Breast epithelium (tissue), 4 donors: ENCODE data around the gene L3MBTL3. TPM values are rescaled to one million over a fixed set of nuclear protein-coding genes. Genes with fewer than 3 reads are reported as not detected.

ENCODE experiments used
- DNase-seq, 2 donors: peaks; one replicate each; pipeline ENCODE4 v3.0.0-alpha.2; 2019; ENCODE audit warnings: low spot score in 2 of 2
- H3K27ac ChIP-seq, 2 donors: fragments of 200-600 bp; sonication (generic) in 1 of 2; one replicate each; pipeline ENCODE4 v1.5.1; 2016 to 2019; ENCODE audit warnings: mild to moderate bottlenecking in 1 of 2
- H3K27me3 ChIP-seq, 2 donors: fragments of 200-600 bp; sonication (generic) in 1 of 2; one replicate each; pipeline versions ENCODE4 v1.5.1 to v1.6.0; 2017 to 2019; ENCODE audit warnings: control low read depth in 1 of 2, mild to moderate bottlenecking in 1 of 2
- H3K36me3 ChIP-seq: fragments of 200-600 bp; one replicate; pipeline ENCODE4 v1.5.1; 2019
- H3K4me1 ChIP-seq, 2 donors: fragments of 200-600 bp; sonication (generic); one replicate each; pipeline ENCODE4 v1.5.1; 2016 to 2019; ENCODE audit warnings: control low read depth in 1 of 2
- H3K4me3 ChIP-seq, 3 donors: fragments of 200-600 bp; sonication (generic); 1 replicate in 2 of 3; 2 replicates in 1 of 3; pipeline ENCODE4 v1.5.1; 2016 to 2019; ENCODE audit warnings: mild to moderate bottlenecking in 3 of 3, moderate library complexity in 2 of 3
- H3K9me3 ChIP-seq, 2 donors: fragments of 200-600 bp; sonication (generic) in 1 of 2; one replicate each; pipeline ENCODE4 v1.5.1; 2016 to 2019; ENCODE audit warnings: control low read depth in 1 of 2
- POLR2A ChIP-seq: fragments of 450-650 bp; IDR thresholded peaks from one replicate; pipeline ENCODE4 v1.6.1; 2016; ENCODE audit warnings: antibody characterized with exemption, mild to moderate bottlenecking, moderate library complexity
- POLR2AphosphoS5 ChIP-seq, 3 donors: sonication (generic); formaldehyde crosslinking; IDR thresholded peaks; one replicate each; pipeline ENCODE4 v1.6.1; 2017; ENCODE audit warnings: antibody characterized with exemption in 3 of 3
- intact Hi-C: fragments of 100-400 bp; cut with DNase I; formaldehyde crosslinking; loops from one replicate; pipeline ENCODE4 v1.15.1; 2023; ENCODE audit warnings: low total_unique reads
- total RNA-seq, 3 donors: library from RNA; depleted of rRNA; stranded (reverse); fragments of >200 nt; gene quantifications; one replicate each; pipeline ENCODE4 v1.1.0, GENCODE V29; 2016
- TF ChIP-seq, protein P1 (sequence below), 3 donors: fragments of 450-650 bp; IDR thresholded peaks; one replicate each; pipeline ENCODE4 v1.5.1; 2016 to 2017; ENCODE audit warnings: antibody characterized with exemption in 3 of 3, mild to moderate bottlenecking in 3 of 3, moderate library complexity in 3 of 3

L3MBTL3 gene
- total RNA-seq, 3 donors from 2014 or later = 7.4 to 16.7 (median 9.7) TPM

DNA sequence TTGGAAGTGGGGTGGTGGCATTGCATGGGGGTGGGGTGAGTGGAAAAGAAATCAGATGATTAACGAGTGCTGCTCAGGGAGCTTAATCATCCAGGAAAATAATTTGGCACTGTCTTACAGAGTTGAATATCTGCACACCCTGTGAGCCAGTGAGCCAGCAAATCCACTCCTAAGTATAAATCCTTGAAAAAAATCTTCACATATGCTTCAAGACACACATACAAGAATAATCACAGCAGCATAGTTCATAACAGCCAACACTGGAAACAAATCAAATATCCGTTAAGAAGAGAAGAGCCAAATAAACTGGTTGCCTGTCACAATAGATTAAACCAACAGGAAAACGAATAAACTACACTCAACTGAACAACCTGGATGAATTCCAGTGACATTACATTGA, 141.6 kb downstream of the L3MBTL3 start:
- Histone ChIP-seq H3K4me3 (no peak overlapping the region), H3K9me3 (no peaks in the 10 kb centered on the region), H3K36me3 (no peaks in the 10 kb centered on the region), H3K4me1 (no peaks in the 10 kb centered on the region), H3K27ac (no peak overlapping the region), H3K27me3 (no peaks in the 10 kb centered on the region)
- intact Hi-C loops = no loop called here
- no peak for DNase-seq
- TF ChIP-seq POLR2A (no peak), POLR2AphosphoS5 (IDR thresholded peaks at IDR 0.05) (no peak)
- TF ChIP-seq, protein P1, sequence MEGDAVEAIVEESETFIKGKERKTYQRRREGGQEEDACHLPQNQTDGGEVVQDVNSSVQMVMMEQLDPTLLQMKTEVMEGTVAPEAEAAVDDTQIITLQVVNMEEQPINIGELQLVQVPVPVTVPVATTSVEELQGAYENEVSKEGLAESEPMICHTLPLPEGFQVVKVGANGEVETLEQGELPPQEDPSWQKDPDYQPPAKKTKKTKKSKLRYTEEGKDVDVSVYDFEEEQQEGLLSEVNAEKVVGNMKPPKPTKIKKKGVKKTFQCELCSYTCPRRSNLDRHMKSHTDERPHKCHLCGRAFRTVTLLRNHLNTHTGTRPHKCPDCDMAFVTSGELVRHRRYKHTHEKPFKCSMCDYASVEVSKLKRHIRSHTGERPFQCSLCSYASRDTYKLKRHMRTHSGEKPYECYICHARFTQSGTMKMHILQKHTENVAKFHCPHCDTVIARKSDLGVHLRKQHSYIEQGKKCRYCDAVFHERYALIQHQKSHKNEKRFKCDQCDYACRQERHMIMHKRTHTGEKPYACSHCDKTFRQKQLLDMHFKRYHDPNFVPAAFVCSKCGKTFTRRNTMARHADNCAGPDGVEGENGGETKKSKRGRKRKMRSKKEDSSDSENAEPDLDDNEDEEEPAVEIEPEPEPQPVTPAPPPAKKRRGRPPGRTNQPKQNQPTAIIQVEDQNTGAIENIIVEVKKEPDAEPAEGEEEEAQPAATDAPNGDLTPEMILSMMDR (IDR thresholded peaks at IDR 0.05) = no peak

DNA sequence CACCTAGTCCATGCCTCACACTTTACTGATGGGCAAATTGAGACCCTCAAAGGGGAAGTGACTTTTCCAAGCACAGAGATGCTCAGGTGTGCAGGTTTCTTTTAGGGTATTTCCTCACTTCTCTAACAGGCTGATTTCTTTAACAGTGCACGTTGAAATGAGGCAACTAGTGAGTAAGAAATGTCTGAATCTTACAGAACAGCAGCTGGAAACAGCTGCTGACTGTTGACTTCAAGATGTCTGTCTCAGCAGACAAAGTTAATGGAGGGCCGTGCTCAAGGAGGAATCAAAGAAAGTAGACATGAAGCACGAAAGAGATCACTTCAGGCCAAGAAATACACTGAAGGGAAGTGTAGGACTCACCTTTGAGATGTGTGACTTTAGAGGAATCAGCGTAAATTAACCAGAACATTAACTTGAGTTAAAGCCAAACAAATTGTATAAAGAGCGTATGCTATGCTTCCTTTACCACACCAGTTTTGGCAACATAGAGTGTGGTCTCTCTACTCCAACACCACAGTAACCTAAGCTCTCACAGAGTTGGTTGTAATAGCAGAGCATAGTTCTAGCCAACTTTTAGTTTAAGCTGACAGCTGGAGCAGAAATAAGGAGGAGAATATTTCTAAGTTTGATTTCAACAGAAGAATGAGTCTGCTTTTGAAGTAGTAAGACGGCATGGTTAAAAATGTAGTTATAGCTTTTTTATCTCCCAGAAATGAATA, 143.5 kb downstream of the L3MBTL3 start:
- intact Hi-C loops = no loop called here
- no peaks in the 10 kb centered on the region for H3K27me3 ChIP-seq
- no peaks in the 10 kb centered on the region for H3K4me1 ChIP-seq
- H3K9me3 ChIP-seq = no peaks in the 10 kb centered on the region
- no peak for DNase-seq
- TF ChIP-seq POLR2A = no peak
- TF ChIP-seq, protein P1 (IDR thresholded peaks at IDR 0.05) = no peak
- no peak for TF ChIP-seq POLR2AphosphoS5 (IDR thresholded peaks at IDR 0.05)
- no peak overlapping the region for H3K4me3 ChIP-seq
- no peaks in the 10 kb centered on the region for H3K36me3 ChIP-seq
- no peak overlapping the region for H3K27ac ChIP-seq

GRCh38 chr6:130162421-130162820, 144.0 kb downstream of the L3MBTL3 start:
- H3K36me3 ChIP-seq = no peaks in the 10 kb centered on the region
- no peaks in the 10 kb centered on the region for H3K9me3 ChIP-seq
- H3K27me3 ChIP-seq = no peaks in the 10 kb centered on the region
- no peak for DNase-seq
- no peak overlapping the region for H3K4me3 ChIP-seq
- TF ChIP-seq POLR2A = no peak
- TF ChIP-seq, protein P1 (IDR thresholded peaks at IDR 0.05) = no peak
- TF ChIP-seq POLR2AphosphoS5 (IDR thresholded peaks at IDR 0.05) = no peak
- intact Hi-C loops = no loop called here
- H3K4me1 ChIP-seq = no peaks in the 10 kb centered on the region
- no peak overlapping the region for H3K27ac ChIP-seq

GRCh38 chr6:130163266-130163665, 144.9 kb downstream of the L3MBTL3 start:
- TF ChIP-seq POLR2A (no peak), POLR2AphosphoS5 (IDR thresholded peaks at IDR 0.05) (no peak)
- TF ChIP-seq, protein P1 (IDR thresholded peaks at IDR 0.05) = no peak
- intact Hi-C loops = no loop called here
- Histone ChIP-seq H3K36me3 (no peaks in the 10 kb centered on the region), H3K27ac (no peak overlapping the region), H3K27me3 (no peaks in the 10 kb centered on the region), H3K9me3 (no peaks in the 10 kb centered on the region), H3K4me1 (no peaks in the 10 kb centered on the region), H3K4me3 (no peak overlapping the region)
- DNase-seq = no peak

- no peak for DNase-seq
- H3K9me3 ChIP-seq = no peaks in the 10 kb centered on the region
- H3K36me3 ChIP-seq = no peaks in the 10 kb centered on the region
- H3K4me3 ChIP-seq = no peak overlapping the region
- TF ChIP-seq POLR2AphosphoS5 (IDR thresholded peaks at IDR 0.05) (no peak), POLR2A (no peak)
- TF ChIP-seq, protein P1 (IDR thresholded peaks at IDR 0.05) = no peak
- intact Hi-C loops = no loop called here
- H3K4me1 ChIP-seq = no peaks in the 10 kb centered on the region
- no peak overlapping the region for H3K27ac ChIP-seq
- H3K27me3 ChIP-seq = no peaks in the 10 kb centered on the region
Observed at GRCh38 chr6:130164251-130164650, 145.9 kb downstream of the L3MBTL3 start.
